ENCODE data around the gene COL12A1.

DNA sequence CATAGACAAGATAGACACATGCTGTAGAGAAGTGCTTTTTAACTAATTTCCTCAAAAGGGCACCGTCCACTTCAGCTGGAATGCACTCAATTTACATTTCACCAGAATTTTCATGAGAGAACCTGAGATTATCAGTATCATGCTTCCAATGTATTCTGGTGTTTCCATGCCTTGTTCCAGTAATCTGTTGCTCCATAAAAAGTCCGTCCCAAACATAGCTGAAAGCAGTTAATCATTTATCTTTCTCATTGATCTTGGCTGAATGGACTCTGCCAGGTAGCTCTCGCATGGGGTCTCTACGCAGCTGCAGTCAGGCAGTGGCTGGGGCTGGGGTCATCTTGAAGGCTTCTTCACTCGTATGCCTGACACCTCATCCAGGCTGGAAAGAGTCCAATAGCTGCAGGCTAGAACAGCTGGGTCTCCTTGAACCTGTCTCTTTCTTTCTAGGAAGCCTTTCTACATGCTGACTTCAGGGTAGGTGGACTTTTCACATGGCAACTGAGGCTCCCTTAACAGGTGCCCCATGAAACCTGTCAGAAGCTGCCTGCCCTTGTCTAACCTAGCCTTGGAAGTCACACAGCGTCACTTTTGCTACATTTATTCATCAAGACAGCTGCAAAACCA, 18.6 kb upstream of the COL12A1 start:
- TF ChIP-seq, protein P1, sequence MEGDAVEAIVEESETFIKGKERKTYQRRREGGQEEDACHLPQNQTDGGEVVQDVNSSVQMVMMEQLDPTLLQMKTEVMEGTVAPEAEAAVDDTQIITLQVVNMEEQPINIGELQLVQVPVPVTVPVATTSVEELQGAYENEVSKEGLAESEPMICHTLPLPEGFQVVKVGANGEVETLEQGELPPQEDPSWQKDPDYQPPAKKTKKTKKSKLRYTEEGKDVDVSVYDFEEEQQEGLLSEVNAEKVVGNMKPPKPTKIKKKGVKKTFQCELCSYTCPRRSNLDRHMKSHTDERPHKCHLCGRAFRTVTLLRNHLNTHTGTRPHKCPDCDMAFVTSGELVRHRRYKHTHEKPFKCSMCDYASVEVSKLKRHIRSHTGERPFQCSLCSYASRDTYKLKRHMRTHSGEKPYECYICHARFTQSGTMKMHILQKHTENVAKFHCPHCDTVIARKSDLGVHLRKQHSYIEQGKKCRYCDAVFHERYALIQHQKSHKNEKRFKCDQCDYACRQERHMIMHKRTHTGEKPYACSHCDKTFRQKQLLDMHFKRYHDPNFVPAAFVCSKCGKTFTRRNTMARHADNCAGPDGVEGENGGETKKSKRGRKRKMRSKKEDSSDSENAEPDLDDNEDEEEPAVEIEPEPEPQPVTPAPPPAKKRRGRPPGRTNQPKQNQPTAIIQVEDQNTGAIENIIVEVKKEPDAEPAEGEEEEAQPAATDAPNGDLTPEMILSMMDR (IDR thresholded peaks at IDR 0.05), result no peak
- TF ChIP-seq POLR2A (IDR thresholded peaks at IDR 0.05), result no peak
